ENCODE data around the gene TRAPPC8.

DNA sequence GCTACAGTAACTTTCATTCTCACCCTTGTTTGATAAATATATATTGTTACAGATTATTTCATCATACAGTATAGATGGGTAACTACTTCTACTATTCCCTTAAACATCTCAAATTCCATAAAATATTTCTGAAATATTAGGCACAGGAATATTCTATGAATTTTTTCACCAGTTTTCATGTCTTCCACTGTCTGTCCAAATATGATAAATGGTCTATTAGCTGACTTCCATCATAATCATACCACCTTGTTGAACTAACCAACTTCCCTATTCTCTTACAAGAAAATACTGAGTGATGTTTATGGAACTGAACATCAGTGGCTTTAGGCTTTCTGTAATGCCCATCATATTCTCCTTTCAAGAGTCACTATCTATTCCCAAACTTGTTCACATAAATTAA is 82.4 kb downstream of the TRAPPC8 start:
- TF ChIP-seq CTCF (IDR thresholded peaks at IDR 0.05) (no peak), POLR2A (IDR thresholded peaks at IDR 0.05) (no peak)

Data from Peyer's patch (tissue), 4 donors.